H7 (cell line): ENCODE data around the gene HOXA11. TPM values are rescaled to one million over a fixed set of nuclear protein-coding genes. Genes with fewer than 3 reads are reported as not detected.

Experiments
- DNase-seq: peaks from one replicate; pipeline ENCODE4 v3.0.0; 2012
- H3K27me3 ChIP-seq: 2 replicates; pipeline ENCODE4 v1.6.0; 2011; ENCODE audit warnings: mild to moderate bottlenecking, low read length; ENCODE audit not compliant: control insufficient read depth, insufficient read depth
- H3K36me3 ChIP-seq: replicated peaks from 2 replicates; pipeline ENCODE4 v1.5.1; 2011; ENCODE audit warnings: low read length; ENCODE audit not compliant: control insufficient read depth, insufficient read depth
- H3K4me3 ChIP-seq: 2 replicates; pipeline ENCODE4 v1.5.1; 2011; ENCODE audit warnings: low read depth, mild to moderate bottlenecking, control low read depth, low read length, moderate library complexity; ENCODE audit not compliant: insufficient read depth
- total RNA-seq: library from RNA; depleted of rRNA; stranded (reverse); fragments of >200 nt; shearing (Covaris generic); gene quantifications from 2 replicates; pipeline ENCODE4 v1.2.3, GENCODE V29; 2014

The HOXA11 gene
- total RNA-seq, 1 experiment from 2014 or later, result not detected

DNA sequence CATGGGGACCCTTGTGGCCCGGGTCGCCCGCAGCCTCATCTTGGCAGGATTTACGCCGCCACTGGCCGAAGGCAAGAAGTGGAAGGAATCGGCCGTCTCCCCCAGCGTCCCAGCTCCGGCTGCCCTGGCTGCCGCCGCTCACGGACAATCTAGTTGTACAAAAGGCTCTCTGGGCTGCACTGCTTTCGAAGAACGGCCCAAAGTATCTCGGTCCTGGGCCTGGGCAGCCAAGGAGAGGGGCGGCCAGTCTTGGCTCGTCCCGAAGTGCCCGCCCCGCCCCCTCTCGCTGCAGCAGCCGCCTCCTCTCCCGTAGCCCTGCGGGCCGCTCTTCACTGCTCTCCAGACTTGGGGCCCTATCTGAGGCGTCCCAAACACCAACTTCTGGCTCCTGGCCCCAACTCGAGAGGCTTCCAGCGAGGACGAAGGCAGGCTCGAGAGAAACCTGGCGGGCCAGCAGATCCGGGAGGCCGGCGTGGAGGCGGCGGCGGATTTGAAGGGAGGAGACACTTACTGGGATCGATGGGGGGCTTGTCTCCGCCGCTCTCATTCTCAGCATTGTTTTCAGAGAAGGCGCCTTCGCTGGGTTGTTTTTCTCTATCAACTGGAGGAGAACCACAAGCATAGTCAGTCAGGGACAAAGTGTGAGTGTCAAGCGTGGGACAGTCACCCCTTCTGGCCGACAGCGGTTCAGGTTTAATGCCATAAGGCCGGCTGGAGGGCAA lies 20.5 kb downstream of the HOXA11 start:
- peak; percentile 85 for DNase-seq
- Histone ChIP-seq H3K4me3 (no peak overlapping the region), H3K27me3 (peaks cover 100% of the 10 kb centered on the region), H3K36me3 (no peaks in the 10 kb centered on the region)

DNA sequence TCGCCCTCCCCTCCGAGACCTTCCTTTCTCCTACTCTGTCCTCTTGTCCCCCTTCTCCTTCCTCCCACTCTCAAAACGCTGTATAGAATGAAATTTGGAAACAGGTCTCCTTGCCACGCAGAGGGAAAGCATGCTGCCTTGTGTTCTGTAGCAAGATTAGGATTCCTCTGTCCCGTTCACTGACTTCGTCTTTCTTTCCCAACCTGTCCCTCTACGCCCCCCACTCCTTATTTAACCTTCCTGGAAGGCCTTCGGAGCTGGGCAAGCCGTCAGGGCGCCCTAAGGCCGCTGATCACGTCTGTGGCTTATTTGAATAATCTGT lies 21.0 kb downstream of the HOXA11 start:
- DNase-seq, result no peak
- H3K4me3 ChIP-seq, result no peak overlapping the region
- peaks cover 100% of the 10 kb centered on the region for H3K27me3 ChIP-seq
- H3K36me3 ChIP-seq, result no peaks in the 10 kb centered on the region

DNA sequence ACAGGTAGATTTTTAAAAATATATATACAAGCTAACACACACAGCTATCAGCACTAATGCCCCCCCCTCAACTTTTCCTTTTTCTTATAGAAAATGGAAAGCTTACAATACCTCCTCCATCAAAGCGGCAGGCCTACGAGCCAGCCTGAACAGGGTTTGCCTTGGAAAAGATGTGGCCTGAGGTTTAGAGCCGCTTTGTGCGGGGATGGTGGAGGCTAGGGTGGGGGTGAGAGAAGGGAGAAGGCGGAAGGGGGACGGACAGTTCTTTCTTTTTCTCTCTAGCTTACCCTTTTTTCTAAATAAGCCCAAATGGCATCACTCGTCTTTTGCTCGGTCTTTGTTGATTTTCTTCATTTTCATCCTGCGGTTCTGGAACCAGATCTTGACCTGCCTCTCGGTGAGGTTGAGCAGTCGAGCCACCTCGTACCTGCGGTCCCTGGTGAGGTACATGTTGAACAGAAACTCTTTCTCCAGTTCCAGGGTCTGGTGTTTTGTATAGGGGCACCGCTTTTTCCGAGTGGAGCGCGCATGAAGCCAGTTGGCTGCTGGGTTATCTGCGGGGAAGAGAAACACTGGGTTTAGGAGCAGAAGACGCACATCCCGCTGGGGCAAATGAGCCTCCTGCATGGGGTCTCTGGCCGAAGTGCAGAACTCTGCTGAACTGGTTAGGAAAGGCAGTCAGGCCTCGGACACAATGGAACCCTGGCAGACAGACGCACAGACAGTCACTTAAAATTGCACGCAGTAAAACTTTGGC lies 21.6 kb downstream of the HOXA11 start:
- DNase-seq, result no peak
- Histone ChIP-seq H3K36me3 (no peaks in the 10 kb centered on the region), H3K4me3 (no peak overlapping the region), H3K27me3 (peaks cover 100% of the 10 kb centered on the region)

DNA sequence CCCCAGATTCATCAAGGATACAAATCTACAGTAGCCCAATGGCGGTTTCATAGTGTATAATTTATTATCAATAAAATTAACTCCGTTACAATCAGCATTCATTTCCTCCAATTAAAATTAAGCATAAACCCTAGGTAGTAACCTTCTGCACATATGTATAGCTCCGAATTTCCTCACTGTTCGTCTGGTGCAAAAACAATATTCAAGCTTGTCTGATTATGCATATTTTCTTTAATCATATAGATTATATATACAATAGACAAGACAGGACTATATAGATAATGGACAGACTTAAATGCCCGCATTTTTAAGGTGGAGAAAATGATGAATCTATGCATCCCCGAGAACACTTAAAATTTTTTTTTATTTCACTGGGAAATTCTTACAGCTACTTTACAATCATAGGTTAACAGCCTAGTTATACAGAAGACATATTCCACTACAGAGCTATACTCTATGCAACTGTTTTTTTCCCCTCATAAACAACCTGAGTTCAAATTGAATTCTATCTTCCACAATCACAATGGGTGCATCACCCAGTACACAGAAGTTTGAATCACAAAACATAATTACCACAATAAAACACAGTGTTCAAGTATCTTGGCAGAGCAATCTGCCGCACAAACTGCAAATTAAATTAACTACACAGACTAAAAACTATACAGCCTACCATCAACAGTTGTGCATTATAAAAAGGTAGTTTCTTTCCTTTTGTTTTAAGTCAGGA lies 22.3 kb downstream of the HOXA11 start:
- H3K36me3 ChIP-seq, result no peaks in the 10 kb centered on the region
- peaks cover 100% of the 10 kb centered on the region for H3K27me3 ChIP-seq
- no peak overlapping the region for H3K4me3 ChIP-seq
- no peak for DNase-seq

DNA sequence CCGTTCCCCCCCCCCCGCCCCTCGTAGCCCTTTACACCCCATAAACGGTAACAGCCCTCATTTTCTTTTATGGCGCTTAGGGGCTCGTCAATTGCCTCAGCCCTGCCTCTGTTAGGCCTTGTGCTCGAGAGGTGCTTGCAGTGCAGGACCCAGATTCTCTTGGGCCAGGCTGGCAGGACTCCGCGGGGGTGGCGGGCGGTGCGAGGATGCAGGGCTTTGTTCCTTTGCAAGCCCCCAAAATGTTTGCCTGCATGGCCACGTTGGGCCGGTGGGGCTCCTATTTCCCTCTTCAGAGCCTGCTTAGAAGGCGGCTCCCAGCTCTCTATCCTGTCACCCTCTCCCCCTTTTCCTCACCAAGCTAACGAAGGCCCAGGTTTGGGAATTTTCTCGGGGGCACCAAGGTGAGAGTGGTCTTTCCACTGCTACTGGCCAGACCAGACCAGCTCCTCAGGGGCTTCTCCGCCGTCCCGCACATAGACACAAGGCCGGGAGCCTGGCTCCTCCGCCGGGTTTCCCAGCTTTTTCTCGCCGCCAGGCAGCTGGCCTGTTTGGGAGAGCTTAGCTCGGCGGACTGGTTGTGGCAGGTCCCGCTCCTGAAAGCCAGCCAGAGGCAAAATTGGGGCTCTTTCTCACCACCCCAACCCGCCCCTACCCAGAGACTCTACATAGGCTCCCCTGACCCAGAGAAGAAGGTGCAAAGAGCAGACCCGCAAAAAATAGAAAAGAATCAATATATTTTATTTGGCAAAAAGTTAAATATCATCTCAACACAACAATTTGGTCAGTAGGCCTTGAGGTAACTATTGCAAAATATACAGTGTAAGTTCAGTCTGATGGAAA lies 23.1 kb downstream of the HOXA11 start:
- H3K4me3 ChIP-seq, result no peak overlapping the region

DNA sequence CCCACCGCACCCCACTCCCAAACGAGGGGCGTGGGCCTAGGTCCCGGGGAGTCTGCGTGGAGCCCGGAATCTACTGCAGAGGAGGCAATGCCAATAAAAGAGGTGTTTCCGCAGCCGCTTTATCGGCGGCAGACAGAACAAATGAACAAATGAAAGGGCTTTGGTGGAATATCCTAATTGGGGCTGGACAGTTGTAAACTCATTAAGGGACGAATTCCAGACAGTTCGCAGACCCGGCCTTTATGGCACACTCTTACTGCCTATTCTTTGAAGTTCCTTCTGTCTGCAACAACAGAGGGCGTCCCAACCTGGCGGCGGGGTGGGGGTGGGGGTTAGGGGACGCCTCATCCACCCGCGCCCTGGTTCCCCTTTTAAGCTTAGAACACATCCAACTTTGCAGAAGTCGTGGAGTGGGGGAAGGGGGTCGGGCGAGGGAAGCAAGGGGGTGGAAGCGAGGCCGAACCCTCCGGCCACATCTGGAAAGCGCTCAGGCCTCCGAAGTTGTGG lies 23.8 kb downstream of the HOXA11 start:
- no peaks in the 10 kb centered on the region for H3K36me3 ChIP-seq
- H3K27me3 ChIP-seq, result peaks cover 100% of the 10 kb centered on the region
- no peak overlapping the region for H3K4me3 ChIP-seq
- DNase-seq, result no peak

More for the DNA sequence above, 23.1 kb downstream of the HOXA11 start:
- no peak for DNase-seq
- H3K27me3 ChIP-seq, result peaks cover 100% of the 10 kb centered on the region
- no peaks in the 10 kb centered on the region for H3K36me3 ChIP-seq

DNA sequence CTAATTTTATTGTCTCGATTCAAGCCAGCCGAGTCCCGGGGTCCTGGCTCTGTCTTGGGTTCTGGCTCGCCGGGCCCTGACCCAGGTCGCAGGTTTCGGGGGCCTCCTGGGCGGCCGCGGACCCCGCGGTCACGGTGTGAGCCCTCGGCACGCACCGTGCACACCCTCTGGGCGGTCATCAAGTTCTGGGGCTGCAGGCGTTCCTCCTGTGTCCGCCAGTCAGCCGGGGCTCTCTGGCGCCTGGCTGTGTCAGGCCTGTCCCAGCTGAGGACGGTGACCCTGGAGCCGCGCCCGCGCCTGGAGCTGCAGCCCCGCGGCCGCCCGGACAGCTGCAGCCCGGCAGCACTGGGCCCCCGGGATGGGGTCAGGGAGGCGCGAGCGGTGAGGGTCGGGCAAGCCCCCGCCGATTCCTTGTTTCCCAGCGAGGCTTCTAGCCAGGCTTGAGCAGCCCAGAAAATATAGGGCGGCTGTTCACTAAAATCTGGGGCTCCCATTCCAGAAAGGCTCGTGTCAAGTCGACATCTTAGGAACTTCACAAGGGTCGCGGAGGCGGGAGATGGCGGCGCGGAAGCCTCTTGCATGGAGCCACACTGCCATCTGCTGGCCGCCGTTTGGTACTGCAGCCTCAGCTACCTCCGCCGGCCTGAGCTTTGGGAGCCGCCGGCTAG lies 24.4 kb downstream of the HOXA11 start:
- H3K4me3 ChIP-seq, result peak overlapping the region; percentile 29; the same call in 1 of the 2 replicates
- peak; percentile 95 for DNase-seq
- no peaks in the 10 kb centered on the region for H3K36me3 ChIP-seq
- H3K27me3 ChIP-seq, result peaks cover 100% of the 10 kb centered on the region

DNA sequence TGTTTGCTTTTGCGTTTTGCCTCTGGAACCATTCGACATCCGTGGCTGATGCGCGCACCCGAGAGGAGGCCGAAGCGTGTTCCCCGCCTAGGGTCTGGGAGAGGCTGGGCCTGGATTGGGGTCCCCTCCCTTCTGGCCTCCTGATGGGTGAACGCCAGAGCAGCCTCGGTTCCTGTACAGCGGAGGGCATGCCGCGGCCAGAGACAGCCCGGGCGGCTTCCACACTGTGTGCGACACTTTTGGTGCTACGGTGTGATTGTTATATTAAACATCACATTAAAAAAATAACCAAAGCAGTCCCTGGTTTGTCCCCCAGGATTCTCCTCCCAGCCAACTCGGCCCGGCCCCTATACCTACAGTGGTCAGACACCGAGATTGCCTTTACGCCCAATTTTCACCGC lies 24.9 kb downstream of the HOXA11 start:
- H3K27me3 ChIP-seq, result peaks cover 100% of the 10 kb centered on the region
- no peak for DNase-seq
- no peaks in the 10 kb centered on the region for H3K36me3 ChIP-seq
- no peak overlapping the region for H3K4me3 ChIP-seq

DNA sequence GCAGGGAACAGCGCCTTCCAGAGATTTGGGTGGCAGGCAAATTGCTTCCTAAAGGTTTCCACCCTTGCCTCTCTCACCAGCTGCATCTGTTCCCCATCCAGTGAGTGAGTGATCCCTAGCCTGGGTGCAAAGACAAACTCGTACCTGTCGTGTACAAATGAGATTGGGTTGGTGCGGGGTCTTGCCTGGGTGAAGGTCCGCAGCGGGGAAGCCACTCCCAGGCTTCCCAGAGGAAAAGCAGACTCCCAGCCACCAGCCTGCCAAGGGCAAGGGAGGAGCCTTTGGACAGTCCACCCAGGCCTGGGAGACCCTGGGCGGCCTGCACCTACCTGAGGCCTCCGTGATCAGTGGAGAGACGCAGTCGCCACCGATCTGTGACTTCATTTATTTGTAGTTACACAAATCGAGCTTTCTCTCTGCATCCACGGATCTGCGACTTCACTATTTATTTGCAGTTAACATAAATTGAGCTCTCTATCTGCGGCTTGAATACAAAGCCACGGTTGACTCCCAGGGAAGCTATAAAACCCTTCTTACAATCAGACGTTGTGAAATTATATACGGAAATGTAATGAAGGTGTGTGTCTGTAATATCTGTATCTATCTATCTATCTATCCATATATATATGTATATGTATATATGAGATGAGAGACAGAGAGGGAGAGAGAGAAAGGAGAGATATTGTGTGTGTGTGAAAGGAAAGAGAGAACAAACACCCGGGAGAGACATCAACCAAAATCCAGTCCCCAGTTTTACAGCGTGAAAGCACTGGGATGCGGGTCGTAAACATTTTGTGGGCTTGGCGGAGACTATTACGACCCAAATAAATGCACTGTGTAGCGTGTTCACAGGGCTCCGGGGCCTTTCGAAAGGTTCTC lies 25.5 kb downstream of the HOXA11 start:
- Histone ChIP-seq H3K27me3 (peaks cover 100% of the 10 kb centered on the region), H3K4me3 (no peak overlapping the region), H3K36me3 (no peaks in the 10 kb centered on the region)
- DNase-seq, result peak; percentile 60

DNA sequence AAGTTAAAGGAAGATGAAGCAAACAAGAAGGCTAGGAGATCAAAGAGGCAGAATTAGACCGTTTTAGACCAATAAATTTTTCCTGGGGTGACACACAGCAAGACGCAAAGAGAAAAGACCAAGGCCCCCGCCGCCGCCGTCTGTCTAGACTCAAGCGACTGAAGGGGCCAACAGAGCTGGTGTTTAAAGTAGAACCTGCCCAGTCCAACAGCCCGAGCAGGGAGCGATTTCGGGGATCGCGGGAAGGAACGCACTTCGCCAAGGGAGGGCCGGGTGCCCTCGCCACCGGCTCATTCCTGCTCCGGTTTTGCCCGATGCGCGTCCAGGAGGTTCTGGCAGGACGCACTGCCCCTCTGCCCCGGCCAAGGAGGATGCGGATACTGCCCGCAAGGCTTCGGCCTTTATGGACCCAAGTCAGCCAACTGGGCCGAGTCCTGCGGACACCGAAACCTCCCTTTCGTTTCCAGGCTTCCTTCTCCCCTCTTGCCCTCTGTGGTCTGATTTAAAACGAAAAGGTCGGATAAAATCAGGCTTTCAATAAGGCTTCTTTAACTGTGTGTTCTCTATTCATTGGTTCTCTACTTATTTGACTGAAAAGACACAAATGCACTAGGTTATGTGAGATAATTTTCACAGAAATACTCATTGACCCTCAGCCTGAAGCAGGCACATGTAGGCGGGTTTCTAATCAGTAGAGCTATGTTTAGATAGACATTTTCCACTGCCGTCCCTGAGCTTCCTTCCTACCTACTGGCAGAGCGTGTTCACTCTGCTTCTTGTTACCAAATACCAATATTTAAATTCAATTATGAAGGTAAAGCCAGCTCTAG lies 26.4 kb downstream of the HOXA11 start:
- Histone ChIP-seq H3K36me3 (no peaks in the 10 kb centered on the region), H3K4me3 (no peak overlapping the region), H3K27me3 (peaks cover 100% of the 10 kb centered on the region)
- peak; percentile 67 for DNase-seq

DNA sequence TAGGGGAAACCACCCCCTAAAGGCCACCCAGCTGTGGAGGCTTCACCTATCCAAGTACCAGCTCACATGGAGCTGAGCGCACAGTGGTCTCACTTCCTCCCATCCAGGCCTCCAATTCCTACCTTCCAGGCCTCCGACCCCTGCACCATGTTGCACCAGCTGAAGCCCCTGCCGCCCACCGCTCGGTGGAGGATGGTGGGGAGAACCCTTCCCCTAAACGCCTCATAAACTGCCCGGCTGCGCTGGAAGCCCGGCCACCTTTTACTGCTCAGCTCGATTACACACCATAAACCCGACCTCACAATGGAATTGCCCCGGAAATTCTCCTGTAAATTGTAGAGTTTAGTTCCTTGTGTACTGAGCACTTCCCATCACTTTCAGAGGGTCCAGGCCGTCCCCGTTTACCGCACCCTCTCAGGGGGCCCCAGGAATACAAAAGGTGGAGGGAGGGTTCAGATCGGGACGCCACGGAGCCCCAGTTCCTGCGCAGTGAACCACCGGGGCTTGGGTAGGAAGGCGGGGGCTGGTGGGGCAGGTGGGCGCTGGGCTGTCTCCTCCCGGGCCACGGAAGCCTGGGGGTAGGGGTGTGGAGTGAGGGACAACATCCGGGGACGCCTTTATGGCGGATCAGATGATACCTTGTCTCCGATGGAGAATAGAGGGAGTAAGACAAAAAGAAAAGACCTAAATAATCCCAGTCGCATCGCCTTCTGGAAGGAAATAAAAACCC lies 27.2 kb downstream of the HOXA11 start:
- H3K27me3 ChIP-seq, result peaks cover 100% of the 10 kb centered on the region
- H3K36me3 ChIP-seq, result no peaks in the 10 kb centered on the region
- peak; percentile 60 for DNase-seq
- H3K4me3 ChIP-seq, result no peak overlapping the region
